ENCODE data around the gene RGS7BP.
"Not testable (repeated sequence)": the region's sequence is repeated elsewhere in the genome, so short reads cannot be mapped to it uniquely, and the experiment has no call there.

RGS7BP gene

DNA sequence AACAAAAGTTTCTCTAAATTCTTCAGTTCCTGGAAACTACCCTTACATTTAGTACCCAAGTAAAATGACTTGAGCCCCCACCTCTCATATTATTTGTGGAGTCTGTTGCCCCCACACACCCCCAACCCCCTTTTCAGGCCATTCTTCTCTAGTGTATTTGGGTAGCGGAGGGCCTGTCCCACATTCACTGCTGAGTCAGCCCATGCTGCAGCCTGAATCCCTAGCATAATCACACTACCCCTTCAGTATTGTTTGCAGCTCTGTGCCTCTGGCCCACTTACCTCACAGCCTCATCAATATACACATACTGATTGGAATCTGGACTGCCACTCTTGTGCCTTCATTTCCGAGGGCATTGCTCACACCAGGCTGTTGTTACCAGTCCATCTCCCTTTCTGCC is 26.8 kb downstream of the RGS7BP start:
- TF ChIP-seq, protein P1, sequence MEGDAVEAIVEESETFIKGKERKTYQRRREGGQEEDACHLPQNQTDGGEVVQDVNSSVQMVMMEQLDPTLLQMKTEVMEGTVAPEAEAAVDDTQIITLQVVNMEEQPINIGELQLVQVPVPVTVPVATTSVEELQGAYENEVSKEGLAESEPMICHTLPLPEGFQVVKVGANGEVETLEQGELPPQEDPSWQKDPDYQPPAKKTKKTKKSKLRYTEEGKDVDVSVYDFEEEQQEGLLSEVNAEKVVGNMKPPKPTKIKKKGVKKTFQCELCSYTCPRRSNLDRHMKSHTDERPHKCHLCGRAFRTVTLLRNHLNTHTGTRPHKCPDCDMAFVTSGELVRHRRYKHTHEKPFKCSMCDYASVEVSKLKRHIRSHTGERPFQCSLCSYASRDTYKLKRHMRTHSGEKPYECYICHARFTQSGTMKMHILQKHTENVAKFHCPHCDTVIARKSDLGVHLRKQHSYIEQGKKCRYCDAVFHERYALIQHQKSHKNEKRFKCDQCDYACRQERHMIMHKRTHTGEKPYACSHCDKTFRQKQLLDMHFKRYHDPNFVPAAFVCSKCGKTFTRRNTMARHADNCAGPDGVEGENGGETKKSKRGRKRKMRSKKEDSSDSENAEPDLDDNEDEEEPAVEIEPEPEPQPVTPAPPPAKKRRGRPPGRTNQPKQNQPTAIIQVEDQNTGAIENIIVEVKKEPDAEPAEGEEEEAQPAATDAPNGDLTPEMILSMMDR (IDR thresholded peaks at IDR 0.05; ENCODE audit: low read depth, low read length, missing control alignments), result no peak
- DNase-seq (ENCODE audit: extremely low read depth, low read depth), result no peak

DNA sequence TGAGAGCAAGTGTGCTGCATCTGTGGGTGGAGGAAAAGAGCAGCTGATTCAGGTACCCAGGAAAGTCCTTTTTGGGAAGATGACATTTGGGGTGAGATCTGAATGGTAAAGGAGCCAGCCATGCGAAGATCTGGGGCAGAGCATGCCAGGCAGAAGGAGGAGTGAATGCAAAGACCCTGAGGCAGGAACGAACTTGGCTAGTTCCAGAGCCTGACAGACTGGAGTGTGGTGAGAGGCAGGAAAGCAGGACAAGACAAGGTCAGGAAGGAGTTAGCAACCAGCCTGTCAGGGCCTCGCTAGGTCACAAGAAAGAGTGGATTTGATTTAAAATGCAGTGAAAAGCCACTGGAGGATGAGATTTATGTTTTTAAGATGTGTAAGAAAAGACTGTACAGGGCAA is 28.2 kb downstream of the RGS7BP start:
- TF ChIP-seq, protein P1 (IDR thresholded peaks at IDR 0.05; ENCODE audit: low read depth, low read length, missing control alignments), result no peak
- H3K4me3 ChIP-seq (replicated peaks; ENCODE audit: low read depth, low read length), result no peak overlapping the region
- DNase-seq (ENCODE audit: extremely low read depth, low read depth), result no peak

More for the DNA sequence above, 26.8 kb downstream of the RGS7BP start:
- no peak overlapping the region for H3K4me3 ChIP-seq (replicated peaks; ENCODE audit: low read depth, low read length)

DNA sequence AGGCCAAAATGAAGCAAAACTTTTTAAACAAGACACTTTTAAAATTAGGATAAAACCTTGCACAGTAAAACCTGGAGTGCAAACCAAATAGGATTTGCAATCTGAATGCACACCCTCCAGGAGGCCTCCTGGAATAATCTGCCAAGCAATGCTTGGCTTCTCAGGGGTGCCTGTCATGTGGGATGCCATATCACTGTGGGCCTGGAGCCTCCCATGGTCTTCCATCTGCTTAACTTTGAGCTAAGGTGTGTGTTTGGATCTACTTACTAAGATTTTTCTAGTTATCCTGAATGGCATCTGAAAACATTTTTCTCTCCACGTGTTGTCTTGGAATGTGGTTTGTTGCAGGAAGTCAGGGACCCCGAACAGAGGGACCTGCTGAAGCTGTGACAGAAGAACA is 52.1 kb downstream of the RGS7BP start:
- DNase-seq (ENCODE audit: extremely low read depth, low read depth), result no peak
- H3K4me3 ChIP-seq (replicated peaks; ENCODE audit: low read depth, low read length), result no peak overlapping the region
- TF ChIP-seq, protein P1 (IDR thresholded peaks at IDR 0.05; ENCODE audit: low read depth, low read length, missing control alignments), result no peak

DNA sequence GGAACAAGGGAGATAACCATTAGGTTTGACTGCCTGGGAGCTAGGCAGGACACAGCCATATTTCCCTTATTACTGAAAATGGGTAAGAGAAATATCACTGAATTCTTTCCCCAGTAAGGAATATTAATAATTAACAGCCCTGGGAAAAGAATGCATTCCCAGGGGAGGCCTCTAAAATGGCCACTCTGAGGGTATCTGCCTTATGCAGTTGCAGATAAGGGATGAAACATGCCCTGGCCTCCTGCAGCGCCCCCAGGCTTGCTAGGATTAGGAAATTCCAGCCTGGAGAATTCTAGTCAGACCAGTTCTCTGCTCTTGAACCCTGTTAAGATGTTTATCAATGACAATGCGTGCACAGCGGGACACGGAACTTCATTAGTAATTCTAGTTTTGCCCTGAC is 52.8 kb downstream of the RGS7BP start:
- not testable (repeated sequence) for DNase-seq (ENCODE audit: extremely low read depth, low read depth); H3K4me3 ChIP-seq (replicated peaks; ENCODE audit: low read depth, low read length)

DNA sequence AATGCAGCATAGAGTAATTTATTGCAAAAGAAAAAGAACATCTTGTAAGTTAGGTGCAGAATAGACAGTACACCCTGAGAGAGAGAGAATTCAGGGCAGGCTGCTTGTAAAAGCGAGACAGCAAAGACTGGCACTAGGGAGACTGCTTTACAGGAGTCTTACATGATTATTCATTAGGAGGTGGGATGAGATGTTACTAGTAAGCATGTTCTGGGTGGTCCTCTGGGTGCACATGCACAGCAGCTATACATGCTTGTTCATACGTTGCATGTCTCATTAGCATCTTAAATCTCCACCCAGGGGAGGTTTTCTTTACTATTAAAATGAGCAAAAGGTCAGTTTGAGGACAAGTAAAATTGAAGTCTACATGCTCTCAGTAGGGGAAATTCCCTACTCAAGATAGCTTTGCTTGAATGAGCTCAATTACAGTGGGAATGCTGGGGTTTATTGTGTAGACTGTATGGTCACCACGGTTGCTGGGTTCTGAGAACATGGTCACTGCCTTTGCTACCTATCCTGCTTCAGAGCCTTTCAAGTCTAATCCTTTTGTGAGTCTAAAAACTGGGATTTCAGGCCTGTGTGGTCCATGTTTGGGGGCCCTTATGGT is 60.6 kb downstream of the RGS7BP start:
- TF ChIP-seq, protein P1 (IDR thresholded peaks at IDR 0.05; ENCODE audit: low read depth, low read length, missing control alignments), result no peak
- H3K4me3 ChIP-seq (replicated peaks; ENCODE audit: low read depth, low read length), result no peak overlapping the region
- no peak for DNase-seq (ENCODE audit: extremely low read depth, low read depth)

DNA sequence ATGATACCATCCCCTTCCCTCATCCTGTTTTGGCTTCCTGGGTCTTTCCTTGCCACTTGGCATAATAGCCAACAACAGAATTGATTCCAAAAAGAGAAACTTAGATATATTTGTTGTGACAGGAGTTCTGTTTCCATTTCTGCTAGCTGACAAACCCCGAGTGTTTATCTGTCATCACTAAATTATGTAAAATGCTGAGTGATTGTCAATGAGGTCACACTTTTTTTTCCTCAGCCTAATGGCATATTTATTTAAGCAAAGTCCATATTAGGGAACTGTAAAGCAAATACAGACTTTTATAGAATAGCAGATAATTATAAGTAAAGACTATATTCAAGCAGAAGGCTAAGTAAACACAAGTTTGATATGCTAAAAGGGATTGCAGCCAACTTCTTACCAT is 64.0 kb downstream of the RGS7BP start:
- TF ChIP-seq, protein P1 (IDR thresholded peaks at IDR 0.05; ENCODE audit: low read depth, low read length, missing control alignments), result no peak
- no peak for DNase-seq (ENCODE audit: extremely low read depth, low read depth)

DNA sequence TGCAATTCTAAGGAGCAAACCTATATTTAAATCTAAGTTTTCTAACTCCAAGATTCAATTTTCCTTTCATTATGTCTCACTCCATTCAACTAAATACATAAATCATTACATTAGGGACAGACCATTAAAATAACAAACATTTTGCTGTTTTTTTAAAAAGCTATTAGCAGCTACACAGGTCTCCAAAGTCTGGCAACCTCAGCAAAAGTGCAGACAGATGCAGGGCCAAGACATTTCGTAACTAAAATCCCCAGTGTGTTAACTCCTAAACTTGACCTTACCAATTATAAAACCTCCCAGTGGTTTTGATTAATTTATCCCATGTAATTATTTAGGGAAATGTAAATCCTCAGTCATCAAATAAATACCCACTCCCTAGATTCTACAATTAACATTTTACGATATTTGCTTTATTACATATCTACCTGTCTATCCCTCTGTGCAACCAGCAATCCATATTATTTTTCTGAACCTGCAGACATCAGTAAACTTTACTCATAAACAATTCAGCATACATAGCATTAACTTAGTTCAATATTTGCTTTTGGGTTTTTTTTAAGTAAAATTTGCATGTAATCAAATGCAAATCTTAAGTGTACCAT is 64.7 kb downstream of the RGS7BP start:
- DNase-seq (ENCODE audit: extremely low read depth, low read depth), result no peak
- TF ChIP-seq, protein P1 (IDR thresholded peaks at IDR 0.05; ENCODE audit: low read depth, low read length, missing control alignments), result no peak
- H3K4me3 ChIP-seq (replicated peaks; ENCODE audit: low read depth, low read length), result no peak overlapping the region

More for the DNA sequence above, 64.0 kb downstream of the RGS7BP start:
- H3K4me3 ChIP-seq (replicated peaks; ENCODE audit: low read depth, low read length), result no peak overlapping the region
